Measurements from ENCODE around the gene GAPDHS.

GRCh38 chr19:35514282-35514809, 18.9 kb upstream of the GAPDHS start:
- TF ChIP-seq GATA2 (IDR thresholded peaks at IDR 0.05; ENCODE audit: low read depth, low read length), result no peak
- no peak for TF ChIP-seq GATA3 (IDR thresholded peaks at IDR 0.05; ENCODE audit: low read depth, low read length)

Measured in SH-SY5Y (cell line).